OCI-LY7 (cell line): ENCODE results near the gene MTCH1. TPM values are rescaled to one million over a fixed set of nuclear protein-coding genes. Genes with fewer than 3 reads are reported as not detected.

Source experiments
- BruUV-seq: library from RNA; stranded (reverse); fragments of 400-500 nt; replicated peaks from 2 replicates; lab custom pipeline; 2021; lab: Mats Ljungman, UMichigan
- CTCF ChIA-PET: fragments of 300-600 bp; sonication (Branson Sonifier 250); formaldehyde crosslinking; loops from one replicate; lab custom pipeline; 2022; ENCODE audit warnings: antibody characterized with exemption; ENCODE audit not compliant: unreplicated experiment; lab: Charles Lee
- POLR2A ChIA-PET: fragments of 300-600 bp; sonication (Branson Sonifier 250); formaldehyde crosslinking; loops from one replicate; lab custom pipeline; 2022; ENCODE audit warnings: antibody characterized with exemption; lab: Charles Lee
- DNase-seq: peaks from one replicate; pipeline ENCODE4 v3.0.0-alpha.2; 2015; ENCODE audit warnings: low spot score
- H2AFZ ChIP-seq: fragments of 200-600 bp; sonication (generic), shearing (Covaris generic); 2 replicates; pipeline ENCODE4 v1.6.1; 2014; ENCODE audit warnings: mild to moderate bottlenecking, antibody characterized with exemption, low read length, moderate library complexity
- H3K27ac ChIP-seq: fragments of 200-600 bp; sonication (generic); 2 replicates; pipeline ENCODE4 v1.5.1; 2014; ENCODE audit warnings: mixed run types, low read depth, mild to moderate bottlenecking, moderate library complexity, low read length, inconsistent platforms; ENCODE audit not compliant: poor library complexity, severe bottlenecking
- H3K36me3 ChIP-seq: fragments of 200-600 bp; sonication (generic); 2 replicates; pipeline ENCODE4 v1.6.1; 2014; ENCODE audit warnings: mild to moderate bottlenecking, antibody characterized with exemption, low read length, moderate library complexity, mixed read lengths; ENCODE audit not compliant: insufficient read depth
- H3K4me1 ChIP-seq: fragments of 200-600 bp; sonication (generic); 2 replicates; pipeline ENCODE4 v1.5.1; 2014; ENCODE audit warnings: mild to moderate bottlenecking, low read length; ENCODE audit not compliant: insufficient read depth, poor library complexity, severe bottlenecking
- H3K4me2 ChIP-seq: fragments of 200-600 bp; sonication (generic); 2 replicates; pipeline ENCODE4 v1.6.1; 2014; ENCODE audit warnings: mild to moderate bottlenecking, low read length
- H3K4me3 ChIP-seq: fragments of 200-600 bp; sonication (generic); 2 replicates; pipeline ENCODE4 v1.5.1; 2014; ENCODE audit warnings: mild to moderate bottlenecking, low read depth, low read length; ENCODE audit not compliant: poor library complexity, severe bottlenecking
- H3K79me2 ChIP-seq: fragments of 200-600 bp; sonication (generic); 2 replicates; pipeline ENCODE4 v1.6.1; 2016; ENCODE audit warnings: low read depth, mild to moderate bottlenecking, low read length, moderate library complexity, mixed read lengths; ENCODE audit not compliant: insufficient read depth
- H3K9me2 ChIP-seq: fragments of 200-600 bp; sonication (generic); 2 replicates; pipeline ENCODE4 v1.6.1; 2016; ENCODE audit warnings: mild to moderate bottlenecking, low read length, mixed read lengths; ENCODE audit not compliant: insufficient read depth
- H3K9me3 ChIP-seq: fragments of 200-600 bp; sonication (generic); 2 replicates; pipeline ENCODE4 v1.6.1; 2014; ENCODE audit warnings: mild to moderate bottlenecking, mixed run types, low read length, mixed read lengths
- H4K20me1 ChIP-seq: fragments of 200-600 bp; sonication (generic); 2 replicates; pipeline ENCODE4 v1.6.1; 2014; ENCODE audit warnings: mild to moderate bottlenecking, antibody characterized with exemption, low read length, moderate library complexity, mixed read lengths; ENCODE audit not compliant: insufficient read depth
- EZH2phosphoT487 ChIP-seq: fragments of 200-600 bp; sonication (generic); IDR thresholded peaks from 2 replicates; pipeline ENCODE4 v1.6.1; 2018; ENCODE audit warnings: low read depth, borderline replicate concordance, mild to moderate bottlenecking, mixed run types, antibody characterized with exemption, low read length, moderate library complexity, mixed read lengths
- intact Hi-C: fragments of 100-400 bp; cut with micrococcal nuclease; formaldehyde crosslinking; loops from one replicate; pipeline ENCODE4 v1.10.0; 2022; ENCODE audit not compliant: unreplicated experiment
- total RNA-seq, 2 experiments: library from RNA; depleted of rRNA in 1 of 2; stranded (reverse); fragments of >200 nt in 1 of 2; shearing (Covaris generic) in 1 of 2; gene quantifications; 2 replicates each; pipeline ENCODE4 v1.2.3, GENCODE V29; 2014 to 2022
- TF ChIP-seq, protein P1 (sequence below): fragments of 200-600 bp; sonication (generic); conservative IDR thresholded peaks from 2 replicates; pipeline ENCODE4 v1.5.1; 2014; ENCODE audit warnings: mild to moderate bottlenecking, antibody characterized with exemption, low read length, moderate library complexity, mixed read lengths

MTCH1 gene
- total RNA-seq, 2 experiments from 2014 or later, result 72.5 to 93.7 TPM

- Histone ChIP-seq H3K79me2 (no peaks in the 10 kb centered on the region), H4K20me1 (no peaks in the 10 kb centered on the region)
- intact Hi-C loops, result loop anchor here (1.0 kb wide), 2 partner anchors 143 to 181 kb away; no protein-coding TSS in a partner anchor
These were observed 43.4 kb upstream of the MTCH1 start for GRCh38 chr6:37029249-37029971.

DNA sequence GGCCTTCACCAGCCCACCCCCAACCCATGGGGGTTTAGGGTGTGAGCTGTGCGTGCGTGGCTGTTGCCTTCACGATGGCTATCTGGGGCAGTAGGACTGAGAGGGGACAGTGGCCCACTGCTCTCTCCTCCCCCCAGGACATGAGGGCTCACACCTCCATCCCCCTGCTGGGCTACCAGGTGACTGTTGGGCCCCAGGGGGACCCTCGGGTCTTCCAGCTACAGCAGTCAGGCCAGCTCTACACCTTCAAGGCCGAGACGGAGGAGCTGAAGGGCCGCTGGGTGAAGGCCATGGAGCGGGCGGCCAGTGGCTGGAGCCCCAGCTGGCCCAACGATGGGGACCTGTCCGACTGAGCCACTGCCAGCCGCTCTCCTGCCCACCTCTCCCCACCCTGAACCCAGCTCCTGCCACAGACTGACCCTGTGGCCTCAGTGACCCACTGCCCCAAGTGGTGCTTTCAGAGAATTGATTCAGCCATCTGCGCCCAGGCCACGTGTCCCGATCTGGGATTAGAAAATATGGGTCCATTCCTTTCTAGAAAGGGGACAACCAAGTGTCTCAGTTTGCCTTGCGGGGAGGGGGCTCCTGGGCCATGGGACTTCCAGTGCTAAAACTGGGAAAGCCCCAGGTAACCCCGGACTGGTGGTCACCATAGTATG, 41.9 kb upstream of the MTCH1 start:
- intact Hi-C loops, result no loop called here
- ChIA-PET CTCF (interaction anchor here (1.9 kb wide), 1 partner anchor 10 kb away, joined by 6 read pairs; no protein-coding TSS in a partner anchor), POLR2A (interaction anchor here (0.7 kb wide), 1 partner anchor 166 kb away, joined by 3 read pairs; no protein-coding TSS in a partner anchor)
- DNase-seq, result no peak
- Histone ChIP-seq H2AFZ (no peak overlapping the region), H4K20me1 (no peaks in the 10 kb centered on the region), H3K4me1 (no peaks in the 10 kb centered on the region), H3K4me3 (no peak overlapping the region), H3K4me2 (no peak overlapping the region), H3K79me2 (no peaks in the 10 kb centered on the region), H3K27ac (no peak overlapping the region), H3K9me3 (peaks cover 8% of the 10 kb centered on the region), H3K36me3 (peaks cover 6% of the 10 kb centered on the region; the same call in 1 of the 2 replicates), H3K9me2 (no peaks in the 10 kb centered on the region)
- TF ChIP-seq EZH2phosphoT487, result no peak
- TF ChIP-seq, protein P1, sequence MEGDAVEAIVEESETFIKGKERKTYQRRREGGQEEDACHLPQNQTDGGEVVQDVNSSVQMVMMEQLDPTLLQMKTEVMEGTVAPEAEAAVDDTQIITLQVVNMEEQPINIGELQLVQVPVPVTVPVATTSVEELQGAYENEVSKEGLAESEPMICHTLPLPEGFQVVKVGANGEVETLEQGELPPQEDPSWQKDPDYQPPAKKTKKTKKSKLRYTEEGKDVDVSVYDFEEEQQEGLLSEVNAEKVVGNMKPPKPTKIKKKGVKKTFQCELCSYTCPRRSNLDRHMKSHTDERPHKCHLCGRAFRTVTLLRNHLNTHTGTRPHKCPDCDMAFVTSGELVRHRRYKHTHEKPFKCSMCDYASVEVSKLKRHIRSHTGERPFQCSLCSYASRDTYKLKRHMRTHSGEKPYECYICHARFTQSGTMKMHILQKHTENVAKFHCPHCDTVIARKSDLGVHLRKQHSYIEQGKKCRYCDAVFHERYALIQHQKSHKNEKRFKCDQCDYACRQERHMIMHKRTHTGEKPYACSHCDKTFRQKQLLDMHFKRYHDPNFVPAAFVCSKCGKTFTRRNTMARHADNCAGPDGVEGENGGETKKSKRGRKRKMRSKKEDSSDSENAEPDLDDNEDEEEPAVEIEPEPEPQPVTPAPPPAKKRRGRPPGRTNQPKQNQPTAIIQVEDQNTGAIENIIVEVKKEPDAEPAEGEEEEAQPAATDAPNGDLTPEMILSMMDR, result no peak
- no TSS peak for BruUV-seq

More at GRCh38 chr6:37029249-37029971, 43.4 kb upstream of the MTCH1 start:
- no TSS peak for BruUV-seq
- no peak overlapping the region for H2AFZ ChIP-seq
- H3K27ac ChIP-seq, result no peak overlapping the region
- POLR2A ChIA-PET, result interaction anchor here (1.0 to 1.6 kb wide), 2 partner anchors 9 to 141 kb away, joined by 3 read pairs; no protein-coding TSS in a partner anchor
- peaks cover 8% of the 10 kb centered on the region for H3K9me3 ChIP-seq
- no peak overlapping the region for H3K4me3 ChIP-seq
- no peak overlapping the region for H3K4me2 ChIP-seq
- no peaks in the 10 kb centered on the region for H3K9me2 ChIP-seq
- no peak for TF ChIP-seq EZH2phosphoT487
- TF ChIP-seq, protein P1, result peak; percentile 76
- peaks cover 6% of the 10 kb centered on the region; the same call in 1 of the 2 replicates for H3K36me3 ChIP-seq
- CTCF ChIA-PET, result interaction anchor here (0.8 to 1.9 kb wide), 4 partner anchors 11 to 181 kb away, joined by 4 to 7 read pairs (median 6); no protein-coding TSS in a partner anchor
- peak; percentile 60 for DNase-seq
- H3K4me1 ChIP-seq, result no peaks in the 10 kb centered on the region
